LoVo (cell line): ENCODE results near the gene FAM117A.

Experiments used
- DNase-seq: peaks from one replicate; pipeline ENCODE4 v3.0.0-alpha.2; 2016; ENCODE audit warnings: low spot score

The FAM117A gene

DNA sequence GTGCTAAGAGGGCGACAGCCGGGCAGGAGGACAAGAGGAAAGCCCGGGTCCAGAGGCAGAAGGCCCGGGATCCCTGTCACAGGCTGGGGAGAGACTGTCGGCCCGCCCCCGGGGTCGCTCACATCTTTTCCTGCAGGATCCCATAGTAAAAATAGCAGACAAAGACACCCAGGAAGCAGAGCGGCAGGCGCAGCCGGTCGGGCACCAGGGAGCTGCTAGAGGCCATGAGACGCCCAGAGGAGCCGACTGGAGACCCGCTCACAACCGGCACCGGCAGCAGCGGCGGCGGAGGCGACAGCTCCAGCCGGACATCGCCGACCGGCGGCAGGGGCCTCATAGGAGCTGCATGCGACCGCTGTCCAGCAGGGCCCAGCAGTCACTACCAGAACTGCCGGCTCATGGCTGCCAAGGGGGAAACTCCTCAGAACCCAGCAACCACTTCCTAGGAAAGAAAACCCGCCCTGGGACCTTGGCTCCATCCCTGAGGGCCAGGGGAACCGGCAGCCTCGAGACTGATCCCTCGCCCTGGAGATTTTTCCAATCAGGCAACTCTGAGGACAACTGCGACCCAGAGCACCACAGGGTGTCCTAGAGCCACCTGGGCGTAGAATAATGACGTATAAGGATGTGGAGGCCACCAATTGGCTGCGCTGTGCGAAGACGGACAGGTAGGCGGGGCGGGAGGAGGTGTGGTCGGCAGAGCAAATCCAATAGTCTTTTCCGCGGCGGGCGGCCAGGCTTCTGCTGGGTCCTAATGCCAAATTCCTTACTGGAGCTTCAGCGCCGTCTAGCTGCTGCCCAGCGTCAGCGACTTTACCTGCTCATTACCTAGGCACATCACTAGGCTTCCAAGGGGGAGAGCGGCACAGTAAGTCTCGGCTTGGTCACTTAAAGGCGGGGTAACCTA, 56.1 kb downstream of the FAM117A start, which contains the start of gene SLC35B1:
Gene SLC35B1, minus strand, starts transcription at position 357 of the 907 bp plus-strand sequence. Its CDS starts 131 bp downstream, at position 226.
- peak; percentile 99 for DNase-seq

DNA sequence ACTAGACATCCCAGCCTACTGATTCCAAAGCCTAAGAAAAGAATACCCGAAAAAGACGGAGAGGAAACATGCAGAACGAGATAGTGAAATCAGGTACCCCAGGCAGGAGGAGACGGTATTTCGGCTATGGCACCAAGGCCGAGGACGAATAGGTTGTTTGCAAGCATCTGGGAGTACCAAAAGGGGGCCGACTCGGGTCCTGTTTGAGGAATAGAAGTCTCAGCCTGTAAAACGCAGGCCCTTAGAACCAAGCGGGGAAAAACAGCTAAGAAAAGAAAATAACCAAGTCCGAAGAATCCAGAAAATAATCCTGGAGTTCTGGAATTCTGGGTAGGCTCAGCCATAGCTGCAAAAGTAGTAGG, 56.7 kb downstream of the FAM117A start:
- no peak for DNase-seq

DNA sequence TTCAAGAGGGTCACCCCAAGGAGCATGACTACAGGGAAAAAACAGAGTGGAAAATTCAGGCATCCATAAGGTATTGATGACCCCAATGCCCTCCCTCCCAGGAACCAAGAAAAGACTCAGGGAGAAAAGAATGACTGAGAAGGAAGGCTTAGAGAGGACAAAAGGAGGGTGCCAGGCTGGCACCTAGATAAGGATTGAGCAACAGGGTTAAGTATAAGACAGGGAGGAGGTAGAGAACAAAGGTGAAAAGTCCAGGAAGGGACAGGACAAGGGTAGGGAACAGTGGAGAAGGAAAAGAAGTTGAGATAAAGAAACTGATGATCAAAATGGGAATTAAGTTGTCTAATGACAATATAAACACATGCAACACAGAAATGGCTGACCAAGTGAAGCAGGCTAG, 58.7 kb downstream of the FAM117A start:
- DNase-seq = no peak

DNA sequence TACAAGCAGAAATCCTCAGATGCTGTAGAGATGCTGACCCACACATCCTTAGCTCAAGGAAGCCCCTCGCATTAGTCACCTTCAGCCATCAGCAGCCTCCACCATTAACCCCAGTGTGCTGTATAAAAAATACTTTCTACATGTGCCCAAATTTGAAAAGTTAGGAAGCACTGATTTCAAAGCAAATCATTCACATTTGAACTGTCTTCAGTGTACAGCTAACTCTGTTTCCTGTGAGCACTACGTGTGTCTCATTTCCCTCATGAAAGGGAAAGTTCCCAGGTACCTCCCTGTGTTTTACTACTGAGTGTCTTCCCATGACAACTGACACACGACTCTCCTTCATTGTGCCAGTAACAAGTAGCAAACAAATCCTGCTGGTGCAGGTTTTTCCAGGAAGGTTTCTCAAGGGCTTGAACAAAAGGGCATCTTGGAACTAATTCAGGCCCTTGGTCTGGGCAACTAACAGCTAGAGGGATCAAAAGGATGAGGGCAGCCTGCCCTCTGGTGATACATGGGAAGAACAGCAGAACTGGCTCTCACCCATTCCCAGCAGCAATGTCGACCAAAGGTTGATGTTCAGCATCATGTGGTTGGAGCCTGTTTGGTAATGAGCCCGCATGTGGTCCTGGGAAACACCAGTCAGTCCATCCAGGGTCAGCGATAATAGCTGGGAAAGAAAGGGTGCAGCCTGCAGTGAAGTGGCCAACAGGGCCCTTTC, 60.2 kb downstream of the FAM117A start:
- no peak for DNase-seq

DNA sequence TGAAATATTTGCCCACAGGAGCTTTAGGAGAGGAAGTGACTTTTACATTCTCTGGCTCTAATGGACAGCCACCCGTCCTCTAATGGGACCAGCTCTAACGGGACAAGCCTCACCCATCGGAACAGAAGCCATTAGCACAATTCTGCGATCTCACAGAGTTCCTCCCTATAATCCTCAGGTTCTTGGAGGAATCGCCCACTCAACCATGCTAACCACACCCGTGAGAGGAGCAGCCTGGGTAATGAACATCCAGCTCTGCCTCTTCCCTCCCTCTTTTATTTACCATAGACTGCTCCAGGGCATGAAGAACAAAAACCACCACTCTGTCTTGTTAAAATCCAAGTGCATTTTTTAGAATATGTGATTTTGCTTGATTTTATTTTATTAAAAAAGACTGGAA, 63.0 kb downstream of the FAM117A start:
- no peak for DNase-seq

DNA sequence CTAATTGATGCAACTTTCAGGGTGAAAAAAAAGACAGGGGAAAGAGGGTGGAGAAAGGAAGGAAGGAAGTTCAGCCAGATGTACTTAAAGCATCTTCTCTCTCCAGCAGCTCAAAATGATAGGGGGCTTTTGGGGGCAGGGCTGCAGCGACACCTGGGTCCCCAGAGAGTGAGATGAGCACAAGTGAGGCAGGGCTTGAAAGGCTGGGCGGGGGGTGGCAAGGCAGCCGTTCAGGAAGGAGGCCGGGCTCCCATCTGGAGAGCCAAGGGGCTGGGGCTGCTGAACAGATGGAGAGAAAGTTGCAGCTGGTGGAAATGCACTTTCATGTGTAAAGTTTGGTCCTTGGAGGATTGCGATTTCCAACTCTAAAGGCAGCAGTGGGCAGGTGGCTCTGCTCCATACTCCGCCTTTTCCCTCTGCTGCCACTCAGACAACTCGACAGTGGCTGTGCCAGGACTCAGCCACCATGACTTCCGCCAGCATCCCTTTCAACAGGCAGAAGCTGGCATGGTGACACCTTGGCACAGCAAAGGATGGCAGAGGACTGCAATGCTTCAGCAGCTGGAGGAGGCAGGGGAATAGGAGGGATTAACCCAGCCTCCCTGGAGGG, 63.9 kb downstream of the FAM117A start:
- DNase-seq = no peak

DNA sequence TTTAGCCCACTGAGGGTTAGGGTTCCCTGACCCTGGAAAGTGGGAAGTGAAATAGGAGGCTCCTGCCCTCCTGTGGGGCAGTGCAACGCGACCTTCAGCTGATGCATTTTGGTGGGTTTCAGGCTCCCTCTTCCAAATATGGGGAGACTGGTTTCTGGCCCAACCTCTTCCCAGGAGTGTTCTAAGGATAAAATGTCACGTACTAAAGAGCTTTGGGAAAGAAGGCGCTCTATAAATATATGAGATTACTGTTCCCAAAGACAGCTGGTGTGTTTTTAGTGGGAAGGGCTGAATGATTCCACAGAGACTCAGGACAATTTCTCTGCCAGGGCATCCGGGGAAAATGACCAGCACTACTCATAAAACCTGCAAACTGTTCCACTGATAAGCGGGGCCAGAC, 65.9 kb downstream of the FAM117A start:
- DNase-seq = no peak

DNA sequence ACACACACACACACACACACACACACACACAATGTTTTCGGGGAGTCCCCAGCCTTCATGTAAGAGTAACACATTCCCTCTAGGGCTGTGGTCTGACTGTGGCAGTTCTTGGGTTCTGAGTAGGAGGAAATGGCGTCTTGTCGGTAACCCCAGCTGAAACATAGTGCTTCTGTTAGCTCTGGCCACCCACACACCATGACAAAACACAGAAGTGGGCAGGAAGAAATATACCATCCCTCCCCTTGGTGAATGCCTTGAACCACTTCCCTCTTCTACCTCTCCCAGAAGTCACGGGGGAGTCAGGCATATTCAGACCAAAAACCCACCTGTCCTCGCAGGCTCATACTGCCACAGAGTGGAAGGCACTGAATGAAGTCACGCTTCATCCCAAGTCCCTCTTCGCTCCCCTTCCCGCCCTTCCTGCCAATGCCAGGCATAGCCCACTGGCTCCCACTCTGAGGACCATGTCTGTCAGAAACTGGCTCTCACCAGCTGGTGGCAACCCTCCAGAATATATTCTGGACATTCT, 67.6 kb downstream of the FAM117A start:
- no peak for DNase-seq

DNA sequence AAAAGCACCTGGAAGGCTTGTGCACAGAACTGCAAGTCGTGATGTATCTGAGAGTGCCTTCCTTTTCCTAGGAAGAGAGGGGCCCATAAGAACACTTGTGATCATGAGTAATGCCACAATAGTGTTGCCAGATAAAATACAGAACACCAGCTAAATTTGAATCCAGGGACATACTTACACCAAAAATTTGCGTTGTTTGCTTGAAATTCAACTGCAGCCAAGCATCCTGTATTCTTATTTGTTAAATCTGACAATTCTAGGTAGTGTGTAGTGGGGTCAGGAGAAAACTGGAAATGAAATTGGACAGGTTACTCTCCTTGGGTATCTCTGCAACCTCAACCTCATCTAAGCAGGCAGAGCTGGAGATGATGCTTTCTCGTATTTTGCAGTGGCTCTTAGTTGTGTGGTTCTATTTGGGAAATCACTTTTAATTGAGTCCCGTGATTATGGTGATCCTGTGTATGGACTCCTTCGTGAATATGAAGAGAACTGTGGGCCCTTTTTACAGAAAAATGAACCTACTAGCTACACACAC, 68.2 kb downstream of the FAM117A start:
- DNase-seq = no peak

DNA sequence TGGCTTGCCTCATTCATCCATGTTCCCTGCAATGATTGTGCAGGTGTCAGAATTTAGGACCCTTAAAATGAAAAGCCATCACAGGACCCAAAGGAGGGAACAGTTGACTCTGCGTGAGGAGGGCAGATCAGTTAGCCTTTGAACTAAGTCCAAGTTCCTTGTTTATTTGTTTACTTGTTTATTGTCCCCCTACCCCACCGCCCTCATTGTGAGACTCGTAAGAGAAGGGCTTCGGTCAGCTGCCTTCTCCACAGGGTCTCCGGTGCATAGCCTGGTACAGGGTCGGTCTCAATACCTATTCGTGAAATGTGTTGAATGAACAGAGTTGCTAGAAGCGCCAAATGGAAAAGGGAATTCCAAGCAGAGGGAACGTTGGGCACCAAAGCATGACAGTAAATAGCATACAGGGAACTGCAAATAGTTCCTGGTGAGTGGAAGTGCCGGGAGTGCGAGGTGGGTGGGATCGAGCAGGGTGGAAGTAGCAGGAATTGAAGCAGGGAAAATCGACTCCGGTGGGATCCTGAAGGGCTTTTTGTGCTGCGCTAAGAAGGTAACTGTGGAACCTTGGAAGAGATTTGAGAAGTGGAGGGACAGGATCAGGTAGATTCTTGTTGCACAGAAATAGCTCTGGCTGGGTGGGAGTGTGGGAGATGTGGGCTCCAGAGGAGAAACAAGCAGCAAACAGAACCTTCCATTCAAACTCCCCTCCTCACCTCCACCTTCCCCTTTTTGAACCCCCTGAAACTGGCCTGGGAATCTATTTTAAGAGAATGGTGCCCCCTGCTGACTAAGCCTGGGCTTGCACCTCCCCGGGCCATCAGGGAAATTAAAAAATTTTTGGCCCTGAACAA, 68.9 kb downstream of the FAM117A start:
- DNase-seq = peak; percentile 51

DNA sequence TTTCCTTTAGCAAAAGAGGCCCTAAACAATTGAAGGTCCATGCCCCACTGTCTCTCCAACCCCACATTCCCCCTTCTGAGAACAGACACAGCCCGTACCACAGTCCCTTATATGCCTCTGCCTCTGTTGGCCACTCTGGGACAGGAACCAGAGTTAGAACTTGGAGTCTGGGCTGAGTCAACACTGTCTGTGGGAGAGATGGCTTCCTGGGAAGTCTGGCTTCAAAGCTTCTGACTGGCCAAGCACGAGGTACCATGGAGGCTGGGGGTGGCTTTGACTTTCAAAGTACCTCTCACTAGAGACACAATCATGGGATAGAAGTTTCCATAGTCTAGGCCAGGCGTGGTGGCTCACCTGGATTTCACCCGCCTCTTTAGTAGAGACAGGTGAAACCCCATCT, 71.2 kb downstream of the FAM117A start:
- DNase-seq = no peak

DNA sequence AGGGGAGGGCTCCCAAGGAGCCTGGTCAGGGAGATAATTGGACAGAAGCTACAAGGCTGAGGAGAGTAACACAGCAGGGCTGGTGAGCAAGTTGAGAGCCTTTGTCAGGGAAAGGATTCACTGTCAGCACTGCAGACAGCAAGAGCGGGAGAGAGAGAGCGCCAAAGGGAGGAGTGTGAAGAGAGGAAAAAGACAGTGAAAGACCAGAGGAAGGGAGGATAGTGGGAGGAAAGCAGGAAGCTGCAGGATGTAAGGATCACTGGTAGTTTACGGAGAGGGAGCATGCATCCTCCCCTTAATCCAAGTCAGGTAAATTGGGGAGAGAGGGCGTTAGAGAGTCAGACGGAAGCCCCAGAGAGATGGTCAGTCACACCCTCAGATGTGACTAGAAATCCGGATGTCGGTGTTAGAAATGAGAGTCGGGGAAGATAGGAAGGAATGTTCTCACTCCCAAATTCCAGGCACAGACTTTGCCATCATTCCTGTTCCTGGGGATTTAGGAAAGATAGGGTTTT, 72.2 kb downstream of the FAM117A start:
- no peak for DNase-seq

DNA sequence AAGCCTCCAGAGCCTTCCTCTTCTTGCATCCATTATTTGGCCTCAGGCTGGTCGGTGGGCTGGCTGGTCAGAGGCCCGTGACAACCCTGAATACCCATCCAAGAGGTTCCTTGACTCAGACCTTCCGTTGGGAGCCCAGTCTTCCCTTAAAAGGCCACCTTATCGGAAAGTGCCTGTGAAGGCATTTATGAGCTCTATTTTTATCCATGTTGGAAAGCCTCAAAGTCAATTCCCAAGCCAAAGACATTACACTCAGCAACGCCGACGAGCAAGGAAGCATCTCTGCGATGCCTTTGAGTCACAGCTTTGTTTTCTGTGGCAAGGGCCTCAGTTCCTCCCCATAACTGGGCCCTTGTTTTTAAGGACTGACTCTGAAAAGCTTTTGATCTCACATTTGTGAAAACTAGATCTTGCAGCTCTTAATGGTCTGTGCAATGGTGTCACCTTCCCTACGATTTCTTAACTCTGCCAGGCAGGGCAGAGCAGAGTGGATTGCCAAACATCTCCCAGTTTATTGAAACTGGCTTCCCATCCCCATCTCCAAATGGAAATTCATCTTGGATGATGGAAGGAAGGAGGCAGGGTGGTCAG, 72.8 kb downstream of the FAM117A start:
- DNase-seq = no peak

DNA sequence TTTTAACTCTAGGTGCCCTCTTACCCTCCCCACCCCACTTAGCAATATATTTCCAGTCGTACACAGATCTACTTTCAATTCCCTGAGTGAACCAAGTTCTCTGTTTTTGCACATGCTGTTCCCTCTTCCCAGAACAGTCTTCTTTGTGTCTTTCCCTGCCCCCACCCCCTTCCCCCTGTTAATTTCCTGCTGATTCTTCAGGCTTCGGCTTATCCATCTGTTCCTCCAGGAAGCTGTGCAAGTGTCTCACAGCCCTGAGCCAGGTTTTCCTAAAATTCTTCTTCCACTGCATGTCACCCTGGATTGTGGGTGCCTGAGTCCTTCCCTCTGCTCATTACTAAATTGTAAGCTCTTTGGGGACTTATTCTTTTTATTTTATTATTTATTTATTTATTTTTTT, 73.7 kb downstream of the FAM117A start:
- DNase-seq = no peak

DNA sequence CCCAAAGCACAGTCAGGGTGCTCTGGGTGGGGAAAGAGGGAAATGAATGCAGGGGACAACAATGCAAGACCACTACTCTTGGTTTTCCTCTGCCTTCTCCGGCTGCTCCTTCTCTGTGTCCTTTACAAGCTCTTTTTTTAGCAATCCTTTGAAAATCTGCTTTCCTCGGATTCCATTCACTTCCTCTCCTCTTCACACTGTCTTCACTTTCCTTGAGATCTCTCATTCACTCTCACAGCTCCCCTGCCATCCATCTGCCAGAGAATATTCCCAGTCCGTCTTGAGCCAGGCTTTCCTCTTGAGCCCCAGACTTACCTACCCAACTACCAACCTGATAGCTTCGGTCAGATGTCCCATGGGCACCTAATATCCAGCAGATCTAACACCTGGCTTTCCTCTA, 75.1 kb downstream of the FAM117A start:
- DNase-seq = no peak

DNA sequence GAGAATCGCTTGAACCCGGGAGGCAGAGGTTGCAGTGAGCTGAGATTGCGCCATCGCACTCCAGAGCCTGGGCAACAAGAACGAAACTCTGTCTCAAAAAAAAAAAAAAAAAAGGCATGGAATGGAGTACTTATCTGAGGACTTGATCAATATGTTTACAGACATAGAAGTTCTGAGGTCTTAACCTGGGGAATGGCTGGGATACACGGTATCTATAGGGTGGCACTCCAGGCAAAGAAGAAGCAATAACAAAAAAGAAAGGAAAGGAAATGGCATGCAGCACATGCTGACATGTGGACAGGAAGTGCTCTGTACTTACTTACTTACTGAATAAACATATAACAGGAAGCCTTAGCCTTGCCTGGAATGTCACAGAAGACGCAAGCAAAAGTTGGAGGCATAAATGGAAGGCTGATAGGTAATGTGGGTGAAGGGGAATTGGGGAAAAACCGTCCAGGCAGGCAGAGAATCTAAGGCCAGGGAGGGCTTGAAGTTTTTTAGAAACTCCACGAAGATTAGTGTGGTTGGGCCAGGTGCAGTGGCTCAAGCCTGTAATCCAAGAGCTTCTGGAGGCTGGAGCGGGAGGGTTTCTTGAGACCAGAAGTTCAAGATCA, 75.9 kb downstream of the FAM117A start:
- DNase-seq = no peak

DNA sequence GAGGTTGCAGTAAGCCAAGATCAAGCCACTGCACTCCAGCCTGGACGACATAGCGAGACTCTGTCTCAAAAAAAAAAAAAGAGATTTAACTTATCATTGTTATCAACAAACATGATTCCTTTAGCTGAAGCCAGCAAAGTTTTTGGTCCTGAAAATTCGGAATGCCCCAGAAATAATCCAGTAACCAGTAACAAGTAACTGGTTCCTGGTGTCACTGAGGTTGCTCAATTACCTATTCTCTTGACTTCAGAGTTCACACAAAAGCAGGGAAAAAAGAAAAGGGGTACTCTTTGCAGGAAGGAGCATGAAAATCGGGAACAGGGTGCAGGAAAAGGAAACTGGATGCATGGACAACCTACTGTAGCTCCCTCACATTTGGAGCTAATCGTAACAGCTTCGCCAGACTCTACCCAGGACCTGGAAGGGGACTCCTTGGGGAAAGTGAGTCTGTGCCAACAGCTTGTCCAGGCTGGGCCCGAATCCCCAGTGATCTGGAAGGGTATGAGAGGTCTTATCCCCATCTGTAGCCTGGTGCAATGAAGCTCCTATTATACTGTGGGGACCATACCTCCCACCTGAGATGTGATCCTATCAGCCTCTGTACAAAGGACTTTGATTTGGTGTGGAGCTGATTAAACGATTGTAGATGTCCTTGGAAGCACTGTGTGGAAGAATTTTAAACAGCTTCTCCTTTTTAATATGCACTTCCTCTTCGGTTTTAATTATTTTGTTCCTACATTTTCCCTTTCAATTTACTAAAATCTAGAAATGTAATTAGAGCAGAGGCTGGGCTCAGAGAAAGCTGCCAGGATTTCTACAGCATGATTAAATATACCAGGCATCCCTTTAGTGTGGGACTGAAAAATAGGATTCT, 82.6 kb downstream of the FAM117A start:
- DNase-seq = no peak

DNA sequence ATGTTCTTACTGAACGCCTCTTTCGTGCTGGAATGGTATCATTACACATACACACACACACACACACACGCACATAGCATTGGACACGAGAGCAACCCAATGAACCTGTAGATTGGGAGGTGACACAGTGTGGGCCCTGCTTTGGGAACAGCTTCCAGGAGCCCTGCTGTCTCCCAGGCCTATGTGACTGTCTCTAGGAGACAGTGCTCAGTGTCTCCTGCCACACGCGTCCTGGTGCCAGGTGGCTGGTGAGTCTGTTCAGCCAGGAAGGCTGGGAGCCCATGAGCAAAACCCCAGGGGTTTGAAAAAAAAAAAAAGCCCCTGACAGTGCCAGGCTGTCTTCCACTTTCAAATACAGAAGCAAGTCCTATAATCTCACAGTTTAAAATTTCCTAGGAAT, 83.6 kb downstream of the FAM117A start:
- DNase-seq = no peak
